Cardiac atrium fibroblast (primary cell): ENCODE results near the gene AFDN. TPM values are rescaled to one million over a fixed set of nuclear protein-coding genes. Genes with fewer than 3 reads are reported as not detected.

ENCODE experiments used
- total RNA-seq: library from RNA; depleted of rRNA; stranded (reverse); fragments of >200 nt; gene quantifications from 2 replicates; pipeline ENCODE4 v1.2.3, GENCODE V29; 2015

AFDN gene, protein sequence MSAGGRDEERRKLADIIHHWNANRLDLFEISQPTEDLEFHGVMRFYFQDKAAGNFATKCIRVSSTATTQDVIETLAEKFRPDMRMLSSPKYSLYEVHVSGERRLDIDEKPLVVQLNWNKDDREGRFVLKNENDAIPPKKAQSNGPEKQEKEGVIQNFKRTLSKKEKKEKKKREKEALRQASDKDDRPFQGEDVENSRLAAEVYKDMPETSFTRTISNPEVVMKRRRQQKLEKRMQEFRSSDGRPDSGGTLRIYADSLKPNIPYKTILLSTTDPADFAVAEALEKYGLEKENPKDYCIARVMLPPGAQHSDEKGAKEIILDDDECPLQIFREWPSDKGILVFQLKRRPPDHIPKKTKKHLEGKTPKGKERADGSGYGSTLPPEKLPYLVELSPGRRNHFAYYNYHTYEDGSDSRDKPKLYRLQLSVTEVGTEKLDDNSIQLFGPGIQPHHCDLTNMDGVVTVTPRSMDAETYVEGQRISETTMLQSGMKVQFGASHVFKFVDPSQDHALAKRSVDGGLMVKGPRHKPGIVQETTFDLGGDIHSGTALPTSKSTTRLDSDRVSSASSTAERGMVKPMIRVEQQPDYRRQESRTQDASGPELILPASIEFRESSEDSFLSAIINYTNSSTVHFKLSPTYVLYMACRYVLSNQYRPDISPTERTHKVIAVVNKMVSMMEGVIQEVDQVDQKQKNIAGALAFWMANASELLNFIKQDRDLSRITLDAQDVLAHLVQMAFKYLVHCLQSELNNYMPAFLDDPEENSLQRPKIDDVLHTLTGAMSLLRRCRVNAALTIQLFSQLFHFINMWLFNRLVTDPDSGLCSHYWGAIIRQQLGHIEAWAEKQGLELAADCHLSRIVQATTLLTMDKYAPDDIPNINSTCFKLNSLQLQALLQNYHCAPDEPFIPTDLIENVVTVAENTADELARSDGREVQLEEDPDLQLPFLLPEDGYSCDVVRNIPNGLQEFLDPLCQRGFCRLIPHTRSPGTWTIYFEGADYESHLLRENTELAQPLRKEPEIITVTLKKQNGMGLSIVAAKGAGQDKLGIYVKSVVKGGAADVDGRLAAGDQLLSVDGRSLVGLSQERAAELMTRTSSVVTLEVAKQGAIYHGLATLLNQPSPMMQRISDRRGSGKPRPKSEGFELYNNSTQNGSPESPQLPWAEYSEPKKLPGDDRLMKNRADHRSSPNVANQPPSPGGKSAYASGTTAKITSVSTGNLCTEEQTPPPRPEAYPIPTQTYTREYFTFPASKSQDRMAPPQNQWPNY (N-terminal part only)
- 11.2 and 32.2 TPM in 2 replicates for total RNA-seq

DNA sequence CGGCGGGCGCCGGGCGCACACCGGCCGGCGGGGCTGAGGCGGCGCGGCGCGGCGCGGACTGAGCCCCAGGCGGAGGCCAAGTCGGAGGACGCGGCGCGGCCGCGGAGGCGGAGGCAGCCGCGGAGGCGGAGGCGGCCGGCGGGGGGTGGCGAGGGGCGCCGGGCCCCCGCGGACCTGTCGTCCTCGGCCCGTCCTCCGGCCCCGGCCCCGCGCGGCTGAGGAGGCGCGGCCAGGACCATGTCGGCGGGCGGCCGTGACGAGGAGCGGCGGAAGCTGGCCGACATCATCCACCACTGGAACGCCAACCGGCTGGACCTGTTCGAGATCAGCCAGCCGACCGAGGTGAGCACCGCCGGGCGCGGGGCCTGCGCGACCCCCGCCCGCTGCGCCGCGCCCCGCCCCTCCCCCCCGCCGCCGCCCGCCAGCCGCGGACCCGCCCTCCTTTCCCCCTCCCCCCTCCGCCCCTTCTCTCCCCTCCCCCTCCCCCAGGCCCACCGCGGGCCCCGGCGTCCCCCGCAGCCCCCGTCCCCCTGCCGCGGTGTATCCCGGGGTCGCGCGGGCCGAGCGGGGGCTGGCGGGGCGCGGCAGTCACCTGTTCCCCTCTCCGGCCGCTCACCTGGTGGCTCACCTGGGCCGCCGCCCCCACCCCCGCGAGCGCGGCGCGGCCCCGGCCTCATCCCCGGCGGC lies at the start of gene AFDN:
Gene AFDN, plus strand, starts transcription at position 16 of the 687 bp plus-strand sequence. Its CDS starts 222 bp downstream, at position 238.

DNA sequence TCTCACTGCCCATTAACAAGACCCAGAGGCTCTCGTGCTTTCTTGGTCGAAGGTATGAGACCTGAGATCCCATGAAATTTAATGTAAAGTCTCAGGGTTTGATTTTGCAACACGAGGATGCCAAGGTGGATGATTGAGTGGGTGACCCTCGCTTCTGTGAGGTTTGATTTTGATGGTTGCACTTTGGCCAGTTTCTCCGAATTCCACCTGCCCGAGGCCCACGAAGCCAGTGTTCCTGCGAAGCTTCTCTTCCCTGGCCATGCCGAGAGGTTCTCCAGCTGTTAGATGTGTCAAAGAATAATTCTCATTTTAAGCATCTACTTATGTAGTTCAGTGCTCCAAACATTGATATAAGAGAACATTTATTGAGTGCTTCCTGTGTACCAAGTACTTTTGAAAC lies 170.9 kb downstream of the AFDN start, which contains the start of gene KIF25:
Gene KIF25, plus strand, starts transcription at position 30 of the 400 bp plus-strand sequence. CDS start 31,915 bp downstream, outside the sequence.

Other genes with a start within 250 kb of the AFDN start
- gene KIF25, start 170.8 kb downstream of the AFDN start, total RNA-seq = not detected in 2 replicates